GM23338 (cell line): ENCODE data around the gene MRPL2. TPM values are rescaled to one million over a fixed set of nuclear protein-coding genes. Genes with fewer than 3 reads are reported as not detected.

Experiments used
- ATAC-seq: fragments of 200-7000 bp; cut with Tn5 transposase; 3 replicates; pipeline ENCODE4 v1.9.1; 2020
- DNase-seq: peaks from one replicate; pipeline ENCODE4 v3.0.0-alpha.2; 2015; ENCODE audit warnings: low spot score
- H2AFZ ChIP-seq: fragments of 200-600 bp; sonication (generic); 2 replicates; pipeline ENCODE4 v1.8.0; 2016; ENCODE audit warnings: antibody characterized with exemption, mild to moderate bottlenecking, moderate library complexity
- H3F3A ChIP-seq: fragments of 200-600 bp; sonication (generic); replicated peaks from 2 replicates; pipeline ENCODE4 v1.8.0; 2017; ENCODE audit warnings: antibody characterized with exemption, mixed run types, low read depth
- H3K27ac ChIP-seq: fragments of 200-600 bp; sonication (generic); 2 replicates; pipeline ENCODE4 v1.6.1; 2016; ENCODE audit warnings: low read depth
- H3K27me3 ChIP-seq: fragments of 200-600 bp; sonication (generic); 2 replicates; pipeline ENCODE4 v1.8.0; 2016; ENCODE audit warnings: mild to moderate bottlenecking, mixed run types, moderate library complexity; ENCODE audit not compliant: insufficient read depth
- H3K36me3 ChIP-seq: fragments of 200-600 bp; sonication (generic); 2 replicates; pipeline ENCODE4 v1.8.0; 2016; ENCODE audit warnings: mild to moderate bottlenecking; ENCODE audit not compliant: insufficient read depth
- H3K4me1 ChIP-seq: fragments of 200-600 bp; sonication (generic); 2 replicates; pipeline ENCODE4 v1.8.0; 2016; ENCODE audit warnings: mild to moderate bottlenecking, moderate library complexity; ENCODE audit not compliant: insufficient read depth
- H3K4me2 ChIP-seq: fragments of 200-600 bp; sonication (generic); 2 replicates; pipeline ENCODE4 v1.7.1; 2017; ENCODE audit warnings: mixed run types
- H3K4me3 ChIP-seq: fragments of 200-600 bp; sonication (generic); 2 replicates; pipeline ENCODE4 v1.6.1; 2016; ENCODE audit warnings: mixed run types
- H3K79me2 ChIP-seq: fragments of 200-600 bp; sonication (generic); replicated peaks from 2 replicates; pipeline ENCODE4 v1.8.0; 2017; ENCODE audit warnings: mild to moderate bottlenecking; ENCODE audit not compliant: insufficient read depth
- H3K9me2 ChIP-seq: fragments of 200-600 bp; sonication (generic); 2 replicates; pipeline ENCODE4 v1.8.0; 2017; ENCODE audit not compliant: insufficient read depth
- H4K20me1 ChIP-seq: fragments of 200-600 bp; sonication (generic); replicated peaks from 2 replicates; pipeline ENCODE4 v1.8.0; 2017; ENCODE audit warnings: mild to moderate bottlenecking; ENCODE audit not compliant: insufficient read depth
- H3K27ac Mint-ChIP-seq: 2 replicates; pipeline ENCODE4 v1.8.0; 2020; ENCODE audit warnings: inconsistent platforms, mild to moderate bottlenecking, moderate library complexity, mixed read lengths
- H3K27me3 Mint-ChIP-seq: 3 replicates; pipeline ENCODE4 v1.8.0; 2022; ENCODE audit warnings: low read depth, mild to moderate bottlenecking, moderate library complexity, mixed read lengths, inconsistent platforms; ENCODE audit not compliant: insufficient read depth, poor library complexity
- H3K36me3 Mint-ChIP-seq: 3 replicates; pipeline ENCODE4 v1.8.0; 2021; ENCODE audit warnings: low read depth, mild to moderate bottlenecking, inconsistent platforms, moderate library complexity, mixed read lengths
- H3K4me1 Mint-ChIP-seq: 3 replicates; pipeline ENCODE4 v1.8.0; 2020; ENCODE audit warnings: mild to moderate bottlenecking, inconsistent platforms, mixed read lengths
- H3K4me3 Mint-ChIP-seq: 3 replicates; pipeline ENCODE4 v1.8.0; 2021; ENCODE audit warnings: moderate library complexity, mild to moderate bottlenecking, inconsistent platforms, mixed read lengths
- H3K9me3 Mint-ChIP-seq: 3 replicates; pipeline ENCODE4 v1.8.0; 2020; ENCODE audit warnings: moderate library complexity, mild to moderate bottlenecking, inconsistent platforms, mixed read lengths
- EZH2phosphoT487 ChIP-seq: fragments of 200-600 bp; sonication (generic); IDR thresholded peaks from one replicate; pipeline ENCODE4 v1.8.1; 2018; ENCODE audit warnings: antibody characterized with exemption; ENCODE audit not compliant: unreplicated experiment
- ZNF114 ChIP-seq: fragments of 250-450 bp; sonication (Bioruptor Pico); IDR thresholded peaks from 2 replicates; pipeline ENCODE4 v1.5.0; 2020; ENCODE audit warnings: mild to moderate bottlenecking, moderate library complexity
- ZNF331 ChIP-seq: fragments of 250-450 bp; sonication (Bioruptor Pico); IDR thresholded peaks from 2 replicates; pipeline ENCODE4 v1.5.0; 2020; ENCODE audit warnings: low read depth, mild to moderate bottlenecking, moderate library complexity
- polyA plus RNA-seq: library from polyadenylated mRNA; unstranded; fragments of >200 nt; fragmentation: Nextera tagmentation; extraction: Ambion mirVana; gene quantifications from 2 replicates; pipeline ENCODE4 v1.2.1, GENCODE V29; 2016
- total RNA-seq: library from RNA; depleted of rRNA; stranded (reverse); fragments of >200 nt; shearing (Covaris generic); gene quantifications from 2 replicates; pipeline ENCODE4 v1.2.3, GENCODE V29; 2014
- TF ChIP-seq, protein P1 (sequence below): fragments of 250-450 bp; sonication (Bioruptor Pico); IDR thresholded peaks from 2 replicates; pipeline ENCODE4 v1.5.0; 2020; ENCODE audit warnings: mild to moderate bottlenecking, moderate library complexity
- TF ChIP-seq, protein P2 (sequence below): IDR thresholded peaks from 2 replicates; pipeline ENCODE4 v1.6.1; 2016; ENCODE audit warnings: antibody characterized with exemption

The MRPL2 gene
- total and polyA plus RNA-seq, 2 experiments from 2014 or later, result 32.3 to 128 TPM

DNA sequence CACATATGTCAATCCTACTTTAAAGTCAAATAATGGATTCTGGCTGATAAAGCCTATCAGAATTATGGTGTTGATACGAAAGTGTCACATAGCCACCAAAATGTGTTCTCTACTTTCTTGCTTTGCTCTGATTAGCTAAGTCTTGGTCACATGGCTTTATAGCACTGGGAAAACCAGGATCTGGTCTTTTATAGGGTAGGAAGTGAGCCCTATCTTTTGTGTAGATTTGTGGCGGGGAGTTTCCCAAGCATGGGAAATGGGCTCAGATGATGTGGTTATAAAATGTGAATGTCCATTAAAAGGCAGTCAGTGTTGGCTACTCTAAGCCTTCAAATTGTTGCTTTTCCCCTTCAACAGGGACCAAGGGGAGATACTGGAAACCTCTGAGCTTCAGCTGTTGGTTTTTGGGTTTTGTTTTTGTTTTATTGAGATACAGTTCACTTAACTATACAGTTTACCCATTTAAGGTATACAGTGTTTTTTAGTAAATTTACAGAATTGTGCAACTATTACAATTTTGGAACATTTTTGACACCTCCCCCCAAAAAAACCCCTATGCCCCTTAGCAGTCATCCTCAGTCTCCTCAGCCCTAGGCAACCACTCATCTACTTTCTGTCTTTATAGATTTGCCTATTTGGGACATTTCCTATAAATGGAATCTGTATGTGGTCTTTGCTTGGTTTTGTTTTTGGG is 25.6 kb downstream of the MRPL2 start (continued):
- TF ChIP-seq, protein P1, sequence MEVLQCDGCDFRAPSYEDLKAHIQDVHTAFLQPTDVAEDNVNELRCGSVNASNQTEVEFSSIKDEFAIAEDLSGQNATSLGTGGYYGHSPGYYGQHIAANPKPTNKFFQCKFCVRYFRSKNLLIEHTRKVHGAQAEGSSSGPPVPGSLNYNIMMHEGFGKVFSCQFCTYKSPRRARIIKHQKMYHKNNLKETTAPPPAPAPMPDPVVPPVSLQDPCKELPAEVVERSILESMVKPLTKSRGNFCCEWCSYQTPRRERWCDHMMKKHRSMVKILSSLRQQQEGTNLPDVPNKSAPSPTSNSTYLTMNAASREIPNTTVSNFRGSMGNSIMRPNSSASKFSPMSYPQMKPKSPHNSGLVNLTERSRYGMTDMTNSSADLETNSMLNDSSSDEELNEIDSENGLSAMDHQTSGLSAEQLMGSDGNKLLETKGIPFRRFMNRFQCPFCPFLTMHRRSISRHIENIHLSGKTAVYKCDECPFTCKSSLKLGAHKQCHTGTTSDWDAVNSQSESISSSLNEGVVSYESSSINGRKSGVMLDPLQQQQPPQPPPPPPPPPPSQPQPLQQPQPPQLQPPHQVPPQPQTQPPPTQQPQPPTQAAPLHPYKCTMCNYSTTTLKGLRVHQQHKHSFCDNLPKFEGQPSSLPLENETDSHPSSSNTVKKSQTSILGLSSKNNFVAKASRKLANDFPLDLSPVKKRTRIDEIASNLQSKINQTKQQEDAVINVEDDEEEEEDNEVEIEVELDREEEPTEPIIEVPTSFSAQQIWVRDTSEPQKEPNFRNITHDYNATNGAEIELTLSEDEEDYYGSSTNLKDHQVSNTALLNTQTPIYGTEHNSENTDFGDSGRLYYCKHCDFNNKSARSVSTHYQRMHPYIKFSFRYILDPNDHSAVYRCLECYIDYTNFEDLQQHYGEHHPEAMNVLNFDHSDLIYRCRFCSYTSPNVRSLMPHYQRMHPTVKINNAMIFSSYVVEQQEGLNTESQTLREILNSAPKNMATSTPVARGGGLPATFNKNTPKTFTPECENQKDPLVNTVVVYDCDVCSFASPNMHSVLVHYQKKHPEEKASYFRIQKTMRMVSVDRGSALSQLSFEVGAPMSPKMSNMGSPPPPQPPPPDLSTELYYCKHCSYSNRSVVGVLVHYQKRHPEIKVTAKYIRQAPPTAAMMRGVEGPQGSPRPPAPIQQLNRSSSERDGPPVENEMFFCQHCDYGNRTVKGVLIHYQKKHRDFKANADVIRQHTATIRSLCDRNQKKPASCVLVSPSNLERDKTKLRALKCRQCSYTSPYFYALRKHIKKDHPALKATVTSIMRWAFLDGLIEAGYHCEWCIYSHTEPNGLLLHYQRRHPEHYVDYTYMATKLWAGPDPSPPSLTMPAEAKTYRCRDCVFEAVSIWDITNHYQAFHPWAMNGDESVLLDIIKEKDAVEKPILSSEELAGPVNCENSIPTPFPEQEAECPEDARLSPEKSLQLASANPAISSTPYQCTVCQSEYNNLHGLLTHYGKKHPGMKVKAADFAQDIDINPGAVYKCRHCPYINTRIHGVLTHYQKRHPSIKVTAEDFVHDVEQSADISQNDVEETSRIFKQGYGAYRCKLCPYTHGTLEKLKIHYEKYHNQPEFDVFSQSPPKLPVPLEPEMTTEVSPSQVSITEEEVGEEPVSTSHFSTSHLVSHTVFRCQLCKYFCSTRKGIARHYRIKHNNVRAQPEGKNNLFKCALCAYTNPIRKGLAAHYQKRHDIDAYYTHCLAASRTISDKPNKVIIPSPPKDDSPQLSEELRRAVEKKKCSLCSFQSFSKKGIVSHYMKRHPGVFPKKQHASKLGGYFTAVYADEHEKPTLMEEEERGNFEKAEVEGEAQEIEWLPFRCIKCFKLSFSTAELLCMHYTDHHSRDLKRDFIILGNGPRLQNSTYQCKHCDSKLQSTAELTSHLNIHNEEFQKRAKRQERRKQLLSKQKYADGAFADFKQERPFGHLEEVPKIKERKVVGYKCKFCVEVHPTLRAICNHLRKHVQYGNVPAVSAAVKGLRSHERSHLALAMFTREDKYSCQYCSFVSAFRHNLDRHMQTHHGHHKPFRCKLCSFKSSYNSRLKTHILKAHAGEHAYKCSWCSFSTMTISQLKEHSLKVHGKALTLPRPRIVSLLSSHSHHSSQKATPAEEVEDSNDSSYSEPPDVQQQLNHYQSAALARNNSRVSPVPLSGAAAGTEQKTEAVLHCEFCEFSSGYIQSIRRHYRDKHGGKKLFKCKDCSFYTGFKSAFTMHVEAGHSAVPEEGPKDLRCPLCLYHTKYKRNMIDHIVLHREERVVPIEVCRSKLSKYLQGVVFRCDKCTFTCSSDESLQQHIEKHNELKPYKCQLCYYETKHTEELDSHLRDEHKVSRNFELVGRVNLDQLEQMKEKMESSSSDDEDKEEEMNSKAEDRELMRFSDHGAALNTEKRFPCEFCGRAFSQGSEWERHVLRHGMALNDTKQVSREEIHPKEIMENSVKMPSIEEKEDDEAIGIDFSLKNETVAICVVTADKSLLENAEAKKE (CRISPR knock-in tag), result no peak

DNA sequence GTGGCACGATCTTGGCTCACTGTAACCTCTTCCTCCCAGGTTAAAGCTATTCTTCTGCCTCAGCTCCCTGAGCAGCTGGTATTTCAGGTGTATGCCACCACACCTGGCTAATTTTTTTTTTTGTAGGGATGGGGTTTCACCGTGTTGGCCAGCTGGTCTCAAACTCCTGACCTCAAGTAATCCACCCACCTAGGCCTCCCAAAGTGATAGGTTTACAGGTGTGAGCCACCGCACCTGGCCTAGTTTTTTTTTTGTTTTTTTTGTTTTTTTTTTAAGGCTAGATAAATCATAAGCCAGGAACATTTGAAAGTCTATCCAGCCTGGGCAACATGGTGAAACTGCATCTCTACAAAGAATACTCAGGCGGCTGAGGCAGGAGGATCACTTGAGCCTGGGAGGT is 26.9 kb downstream of the MRPL2 start:
- no peak overlapping the region for H3K27ac Mint-ChIP-seq
- Histone ChIP-seq H3K4me2 (no peak overlapping the region), H4K20me1 (peaks cover 12% of the 10 kb centered on the region), H3K4me1 (no peaks in the 10 kb centered on the region), H3K79me2 (no peaks in the 10 kb centered on the region), H3K27me3 (no peaks in the 10 kb centered on the region), H3K27ac (0 out of 2 replicates have a peak overlapping the region, but pooled peaks have one; percentile 59), H3K9me2 (no peaks in the 10 kb centered on the region), H2AFZ (no peak overlapping the region), H3F3A (peaks cover 21% of the 10 kb centered on the region), H3K4me3 (no peak overlapping the region), H3K36me3 (peaks cover 27% of the 10 kb centered on the region)
- H3K4me3 Mint-ChIP-seq, result no peak overlapping the region
- H3K9me3 Mint-ChIP-seq, result no peaks in the 10 kb centered on the region
- TF ChIP-seq ZNF331 (CRISPR knock-in tag) (no peak), ZNF114 (no peak), EZH2phosphoT487 (no peak)
- TF ChIP-seq, protein P2, sequence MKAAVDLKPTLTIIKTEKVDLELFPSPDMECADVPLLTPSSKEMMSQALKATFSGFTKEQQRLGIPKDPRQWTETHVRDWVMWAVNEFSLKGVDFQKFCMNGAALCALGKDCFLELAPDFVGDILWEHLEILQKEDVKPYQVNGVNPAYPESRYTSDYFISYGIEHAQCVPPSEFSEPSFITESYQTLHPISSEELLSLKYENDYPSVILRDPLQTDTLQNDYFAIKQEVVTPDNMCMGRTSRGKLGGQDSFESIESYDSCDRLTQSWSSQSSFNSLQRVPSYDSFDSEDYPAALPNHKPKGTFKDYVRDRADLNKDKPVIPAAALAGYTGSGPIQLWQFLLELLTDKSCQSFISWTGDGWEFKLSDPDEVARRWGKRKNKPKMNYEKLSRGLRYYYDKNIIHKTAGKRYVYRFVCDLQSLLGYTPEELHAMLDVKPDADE, result no peak
- no peaks in the 10 kb centered on the region for H3K4me1 Mint-ChIP-seq
- H3K36me3 Mint-ChIP-seq, result peaks cover 78% of the 10 kb centered on the region
- H3K27me3 Mint-ChIP-seq, result peaks cover 3% of the 10 kb centered on the region
- ATAC-seq, result no peak
- DNase-seq, result no peak
